Measurements from ENCODE around the gene MAST4. TPM values are rescaled to one million over a fixed set of nuclear protein-coding genes. Genes with fewer than 3 reads are reported as not detected.

MAST4 gene
- polyA plus RNA-seq, 2 donors: 18.3 to 22.2 TPM

- 76 to 85% methylated on average over 1 of the region's 1 CpG for WGBS, 2 donors
- no peak overlapping the region for H3K4me3 ChIP-seq (ENCODE audit: low read depth in 1 of 2, low read length in 2 of 2)
- H3K9me3 ChIP-seq (ENCODE audit: control insufficient read depth in 2 of 2, insufficient read depth in 1 of 2, low read depth in 1 of 2, low read length in 1 of 2): peaks cover 0 to 2% of the 10 kb centered on the region in 2 donors
- H3K36me3 ChIP-seq (ENCODE audit: control insufficient read depth in 2 of 2, insufficient read depth in 2 of 2, low read length in 1 of 2): no peaks in the 10 kb centered on the region
- no peaks in the 10 kb centered on the region for H3K4me1 ChIP-seq (ENCODE audit: control insufficient read depth in 2 of 2, insufficient read depth in 2 of 2, low read length in 1 of 2)
- no peaks in the 10 kb centered on the region for H3K27me3 ChIP-seq (ENCODE audit: control insufficient read depth in 1 of 2, insufficient read depth in 2 of 2, low read length in 2 of 2)
- H3K27ac ChIP-seq (ENCODE audit: low read depth in 2 of 2, low read length in 1 of 2): no peak overlapping the region
Observed at GRCh38 chr5:66653325-66653724, 57.1 kb downstream of the MAST4 start.

- no peak overlapping the region for H3K27ac ChIP-seq (ENCODE audit: low read depth in 2 of 2, low read length in 1 of 2)
- no peaks in the 10 kb centered on the region for H3K4me1 ChIP-seq (ENCODE audit: control insufficient read depth in 2 of 2, insufficient read depth in 2 of 2, low read length in 1 of 2)
- peaks cover 0 to 2% of the 10 kb centered on the region in 2 donors for H3K9me3 ChIP-seq (ENCODE audit: control insufficient read depth in 2 of 2, insufficient read depth in 1 of 2, low read depth in 1 of 2, low read length in 1 of 2)
- H3K36me3 ChIP-seq (ENCODE audit: control insufficient read depth in 2 of 2, insufficient read depth in 2 of 2, low read length in 1 of 2): no peaks in the 10 kb centered on the region
- WGBS, 2 donors: 38 to 43% methylated on average over 2 of the region's 2 CpGs
- H3K27me3 ChIP-seq (ENCODE audit: control insufficient read depth in 1 of 2, insufficient read depth in 2 of 2, low read length in 2 of 2): no peaks in the 10 kb centered on the region
- no peak overlapping the region for H3K4me3 ChIP-seq (ENCODE audit: low read depth in 1 of 2, low read length in 2 of 2)
Observed at GRCh38 chr5:66655395-66656324, 59.5 kb downstream of the MAST4 start.

GRCh38 chr5:66658516-66658915, 62.3 kb downstream of the MAST4 start:
- Histone ChIP-seq H3K36me3 (ENCODE audit: control insufficient read depth in 2 of 2, insufficient read depth in 2 of 2, low read length in 1 of 2) (no peaks in the 10 kb centered on the region), H3K27ac (ENCODE audit: low read depth in 2 of 2, low read length in 1 of 2) (no peak overlapping the region), H3K4me3 (ENCODE audit: low read depth in 1 of 2, low read length in 2 of 2) (no peak overlapping the region), H3K9me3 (ENCODE audit: control insufficient read depth in 2 of 2, insufficient read depth in 1 of 2, low read depth in 1 of 2, low read length in 1 of 2) (no peaks in the 10 kb centered on the region), H3K4me1 (ENCODE audit: control insufficient read depth in 2 of 2, insufficient read depth in 2 of 2, low read length in 1 of 2) (no peaks in the 10 kb centered on the region), H3K27me3 (ENCODE audit: control insufficient read depth in 1 of 2, insufficient read depth in 2 of 2, low read length in 2 of 2) (no peaks in the 10 kb centered on the region)
- WGBS, 2 donors: 40 to 55% methylated on average over 2 of the region's 2 CpGs

GRCh38 chr5:66659780-66660179, 63.6 kb downstream of the MAST4 start:
- no peak overlapping the region for H3K4me3 ChIP-seq (ENCODE audit: low read depth in 1 of 2, low read length in 2 of 2)
- H3K27ac ChIP-seq (ENCODE audit: low read depth in 2 of 2, low read length in 1 of 2): no peak overlapping the region
- WGBS, 2 donors: 92 to 95% methylated on average over 3 of the region's 3 CpGs
- H3K36me3 ChIP-seq (ENCODE audit: control insufficient read depth in 2 of 2, insufficient read depth in 2 of 2, low read length in 1 of 2): no peaks in the 10 kb centered on the region
- no peaks in the 10 kb centered on the region for H3K27me3 ChIP-seq (ENCODE audit: control insufficient read depth in 1 of 2, insufficient read depth in 2 of 2, low read length in 2 of 2)
- H3K9me3 ChIP-seq (ENCODE audit: control insufficient read depth in 2 of 2, insufficient read depth in 1 of 2, low read depth in 1 of 2, low read length in 1 of 2): no peaks in the 10 kb centered on the region
- H3K4me1 ChIP-seq (ENCODE audit: control insufficient read depth in 2 of 2, insufficient read depth in 2 of 2, low read length in 1 of 2): no peaks in the 10 kb centered on the region

GRCh38 chr5:66660396-66660795, 64.2 kb downstream of the MAST4 start:
- WGBS, 2 donors: 69 to 81% methylated on average over 1 of the region's 1 CpG
- Histone ChIP-seq H3K9me3 (ENCODE audit: control insufficient read depth in 2 of 2, insufficient read depth in 1 of 2, low read depth in 1 of 2, low read length in 1 of 2) (no peaks in the 10 kb centered on the region), H3K27me3 (ENCODE audit: control insufficient read depth in 1 of 2, insufficient read depth in 2 of 2, low read length in 2 of 2) (no peaks in the 10 kb centered on the region), H3K4me3 (ENCODE audit: low read depth in 1 of 2, low read length in 2 of 2) (no peak overlapping the region), H3K27ac (ENCODE audit: low read depth in 2 of 2, low read length in 1 of 2) (no peak overlapping the region), H3K36me3 (ENCODE audit: control insufficient read depth in 2 of 2, insufficient read depth in 2 of 2, low read length in 1 of 2) (no peaks in the 10 kb centered on the region), H3K4me1 (ENCODE audit: control insufficient read depth in 2 of 2, insufficient read depth in 2 of 2, low read length in 1 of 2) (no peaks in the 10 kb centered on the region)

GRCh38 chr5:66661149-66661548, 65.0 kb downstream of the MAST4 start:
- no peaks in the 10 kb centered on the region for H3K27me3 ChIP-seq (ENCODE audit: control insufficient read depth in 1 of 2, insufficient read depth in 2 of 2, low read length in 2 of 2)
- H3K36me3 ChIP-seq (ENCODE audit: control insufficient read depth in 2 of 2, insufficient read depth in 2 of 2, low read length in 1 of 2): no peaks in the 10 kb centered on the region
- no peaks in the 10 kb centered on the region for H3K9me3 ChIP-seq (ENCODE audit: control insufficient read depth in 2 of 2, insufficient read depth in 1 of 2, low read depth in 1 of 2, low read length in 1 of 2)
- no peak overlapping the region for H3K4me3 ChIP-seq (ENCODE audit: low read depth in 1 of 2, low read length in 2 of 2)
- no peak overlapping the region for H3K27ac ChIP-seq (ENCODE audit: low read depth in 2 of 2, low read length in 1 of 2)
- no peaks in the 10 kb centered on the region for H3K4me1 ChIP-seq (ENCODE audit: control insufficient read depth in 2 of 2, insufficient read depth in 2 of 2, low read length in 1 of 2)
- 65% methylated on average over 3 of the region's 3 CpGs for WGBS, 2 donors

- peaks cover 0 to 4% of the 10 kb centered on the region in 2 donors for H3K4me1 ChIP-seq (ENCODE audit: control insufficient read depth in 2 of 2, insufficient read depth in 2 of 2, low read length in 1 of 2)
- no peak overlapping the region for H3K27ac ChIP-seq (ENCODE audit: low read depth in 2 of 2, low read length in 1 of 2)
- no peaks in the 10 kb centered on the region for H3K9me3 ChIP-seq (ENCODE audit: control insufficient read depth in 2 of 2, insufficient read depth in 1 of 2, low read depth in 1 of 2, low read length in 1 of 2)
- no peak overlapping the region for H3K4me3 ChIP-seq (ENCODE audit: low read depth in 1 of 2, low read length in 2 of 2)
- H3K27me3 ChIP-seq (ENCODE audit: control insufficient read depth in 1 of 2, insufficient read depth in 2 of 2, low read length in 2 of 2): peaks cover 0 to 2% of the 10 kb centered on the region in 2 donors
- 64 to 73% methylated on average over 3 of the region's 3 CpGs for WGBS, 2 donors
- H3K36me3 ChIP-seq (ENCODE audit: control insufficient read depth in 2 of 2, insufficient read depth in 2 of 2, low read length in 1 of 2): no peaks in the 10 kb centered on the region
Observed at GRCh38 chr5:66666778-66667177, 70.6 kb downstream of the MAST4 start.

GRCh38 chr5:66669086-66669861, 73.1 kb downstream of the MAST4 start:
- Histone ChIP-seq H3K27me3 (ENCODE audit: control insufficient read depth in 1 of 2, insufficient read depth in 2 of 2, low read length in 2 of 2) (peaks cover 0 to 2% of the 10 kb centered on the region in 2 donors), H3K36me3 (ENCODE audit: control insufficient read depth in 2 of 2, insufficient read depth in 2 of 2, low read length in 1 of 2) (no peaks in the 10 kb centered on the region), H3K27ac (ENCODE audit: low read depth in 2 of 2, low read length in 1 of 2) (no peak overlapping the region), H3K4me3 (ENCODE audit: low read depth in 1 of 2, low read length in 2 of 2) (no peak overlapping the region), H3K4me1 (ENCODE audit: control insufficient read depth in 2 of 2, insufficient read depth in 2 of 2, low read length in 1 of 2) (peaks cover 0 to 4% of the 10 kb centered on the region in 2 donors), H3K9me3 (ENCODE audit: control insufficient read depth in 2 of 2, insufficient read depth in 1 of 2, low read depth in 1 of 2, low read length in 1 of 2) (no peaks in the 10 kb centered on the region)
- WGBS, 2 donors: 84 to 88% methylated on average over 5 of the region's 5 CpGs

- H3K4me3 ChIP-seq (ENCODE audit: low read depth in 1 of 2, low read length in 2 of 2): no peak overlapping the region
- H3K36me3 ChIP-seq (ENCODE audit: control insufficient read depth in 2 of 2, insufficient read depth in 2 of 2, low read length in 1 of 2): no peaks in the 10 kb centered on the region
- WGBS, 2 donors: 44 to 50% methylated on average over 3 of the region's 3 CpGs
- peaks cover 0 to 4% of the 10 kb centered on the region in 2 donors for H3K4me1 ChIP-seq (ENCODE audit: control insufficient read depth in 2 of 2, insufficient read depth in 2 of 2, low read length in 1 of 2)
- H3K27me3 ChIP-seq (ENCODE audit: control insufficient read depth in 1 of 2, insufficient read depth in 2 of 2, low read length in 2 of 2): peaks cover 0 to 2% of the 10 kb centered on the region in 2 donors
- H3K27ac ChIP-seq (ENCODE audit: low read depth in 2 of 2, low read length in 1 of 2): no peak overlapping the region
- H3K9me3 ChIP-seq (ENCODE audit: control insufficient read depth in 2 of 2, insufficient read depth in 1 of 2, low read depth in 1 of 2, low read length in 1 of 2): no peaks in the 10 kb centered on the region
Observed at GRCh38 chr5:66669862-66670195, 73.6 kb downstream of the MAST4 start.

All from esophagus (tissue), 2 donors.